Ishikawa (cell line): ENCODE measurements around the gene JMJD7.

Experiments used
- CEBPB ChIP-seq: IDR thresholded peaks from 2 replicates; pipeline ENCODE4 v1.6.1; 2012
- CREB1 ChIP-seq: IDR thresholded peaks from 2 replicates; pipeline ENCODE4 v1.6.1; 2012; ENCODE audit warnings: low read depth
- EGR1 ChIP-seq: IDR thresholded peaks from 2 replicates; pipeline ENCODE4 v1.6.1; 2012
- EP300 ChIP-seq: IDR thresholded peaks from 2 replicates; pipeline ENCODE4 v1.6.1; 2012; ENCODE audit warnings: borderline replicate concordance
- FOXM1 ChIP-seq: IDR thresholded peaks from 2 replicates; pipeline ENCODE4 v1.6.1; 2012; ENCODE audit warnings: low read depth, borderline replicate concordance
- MAX ChIP-seq: IDR thresholded peaks from 2 replicates; pipeline ENCODE4 v1.6.1; 2012
- NFIC ChIP-seq: IDR thresholded peaks from 2 replicates; pipeline ENCODE4 v1.6.1; 2012
- RAD21 ChIP-seq: IDR thresholded peaks from 2 replicates; pipeline ENCODE4 v1.6.1; 2012; ENCODE audit warnings: low read depth
- REST ChIP-seq: IDR thresholded peaks from 2 replicates; pipeline ENCODE4 v1.6.1; 2012; ENCODE audit warnings: low read depth, mild to moderate bottlenecking
- TAF1 ChIP-seq: IDR thresholded peaks from 2 replicates; pipeline ENCODE4 v1.6.1; 2012; ENCODE audit warnings: low read depth, mild to moderate bottlenecking
- TCF12 ChIP-seq: IDR thresholded peaks from 2 replicates; pipeline ENCODE4 v1.6.1; 2012; ENCODE audit warnings: low read depth
- TEAD4 ChIP-seq: IDR thresholded peaks from 2 replicates; pipeline ENCODE4 v1.6.1; 2012
- USF1 ChIP-seq: IDR thresholded peaks from 2 replicates; pipeline ENCODE4 v1.6.1; 2012
- YY1 ChIP-seq: IDR thresholded peaks from 2 replicates; pipeline ENCODE4 v1.6.1; 2012; ENCODE audit warnings: low read depth
- ZBTB7A ChIP-seq: IDR thresholded peaks from 2 replicates; pipeline ENCODE4 v1.6.1; 2012; ENCODE audit warnings: low read depth

The JMJD7 gene

GRCh38 chr15:41876007-41876406 is 48.1 kb downstream of the JMJD7 start:
- TF ChIP-seq ZBTB7A (no peak), MAX (no peak), YY1 (no peak), TCF12 (no peak), NFIC (no peak), RAD21 (no peak), FOXM1 (no peak), CREB1 (no peak), EP300 (no peak), CEBPB (no peak), TAF1 (no peak), TEAD4 (no peak), EGR1 (no peak), USF1 (no peak), REST (no peak)

GRCh38 chr15:41876689-41877088 is 48.8 kb downstream of the JMJD7 start:
- TF ChIP-seq YY1 (no peak), ZBTB7A (no peak), EGR1 (no peak), TCF12 (no peak), TEAD4 (no peak), MAX (no peak), REST (no peak), FOXM1 (no peak), CREB1 (no peak), RAD21 (no peak)

- TF ChIP-seq TEAD4 (no peak), MAX (no peak), RAD21 (no peak)
Observed at GRCh38 chr15:41877631-41878354, 49.9 kb downstream of the JMJD7 start.

- TF ChIP-seq REST (no peak), NFIC (no peak), EGR1 (no peak), CEBPB (no peak), USF1 (no peak), TCF12 (no peak), FOXM1 (no peak), MAX (no peak), CREB1 (no peak), TEAD4 (no peak), EP300 (no peak), TAF1 (no peak)
Observed at GRCh38 chr15:41878355-41878699, 50.4 kb downstream of the JMJD7 start.
